HG03432 (cell line): ENCODE results near the gene PUM2.
A peak's percentile ranks its signal among the peaks of the same experiment; 100 is the strongest.
"Not testable (repeated sequence)": the region's sequence is repeated elsewhere in the genome, so short reads cannot be mapped to it uniquely, and the experiment has no call there.

Experiments used
- ATAC-seq: cut with Tn5 transposase; IDR thresholded peaks from one replicate; pipeline ENCODE4 v1.9.1; 2021; ENCODE audit warnings: mild to moderate bottlenecking, moderate library complexity; ENCODE audit not compliant: unreplicated experiment

PUM2 gene

GRCh38 chr2:20240291-20240690 lies 110.4 kb downstream of the PUM2 start:
- not testable (repeated sequence) for ATAC-seq

GRCh38 chr2:20236496-20236895 lies 114.1 kb downstream of the PUM2 start:
- ATAC-seq: no peak

GRCh38 chr2:20235655-20236305 lies 114.9 kb downstream of the PUM2 start:
- no peak for ATAC-seq

- not testable (repeated sequence) for ATAC-seq
These were observed 116.0 kb downstream of the PUM2 start for GRCh38 chr2:20234597-20234996.

GRCh38 chr2:20232837-20233207 lies 117.8 kb downstream of the PUM2 start:
- no peak for ATAC-seq

- no peak for ATAC-seq
These were observed 119.0 kb downstream of the PUM2 start for GRCh38 chr2:20231598-20232026.

- no peak for ATAC-seq
These were observed 119.5 kb downstream of the PUM2 start for GRCh38 chr2:20231159-20231558.

- no peak for ATAC-seq
These were observed 120.6 kb downstream of the PUM2 start for GRCh38 chr2:20230114-20230425.

GRCh38 chr2:20229322-20230113 lies 121.1 kb downstream of the PUM2 start:
- ATAC-seq: no peak

GRCh38 chr2:20227894-20228505 lies 122.6 kb downstream of the PUM2 start:
- no peak for ATAC-seq

GRCh38 chr2:20226152-20226545 lies 124.5 kb downstream of the PUM2 start:
- ATAC-seq: no peak

GRCh38 chr2:20225294-20226151 lies 125.1 kb downstream of the PUM2 start:
- ATAC-seq: peak; percentile 73

GRCh38 chr2:20224716-20225293 lies 125.8 kb downstream of the PUM2 start, which contains the start of gene SDC1:
TSS of gene SDC1 (minus strand) at chr2:20225130. CDS start at chr2:20224867, 263 bp downstream.
- ATAC-seq: peak; percentile 20

- peak; percentile 33 for ATAC-seq
These were observed 126.4 kb downstream of the PUM2 start for GRCh38 chr2:20224164-20224715.

GRCh38 chr2:20223407-20224163 lies 127.1 kb downstream of the PUM2 start:
- peak; percentile 26 for ATAC-seq

GRCh38 chr2:20222769-20223406 lies 127.8 kb downstream of the PUM2 start:
- ATAC-seq: no peak

- no peak for ATAC-seq
These were observed 128.5 kb downstream of the PUM2 start for GRCh38 chr2:20222014-20222768.

GRCh38 chr2:20221555-20221973 lies 129.1 kb downstream of the PUM2 start:
- no peak for ATAC-seq
